Cardiac septum (tissue), 1 donor: ENCODE data around the gene CHST5. TPM values are rescaled to one million over a fixed set of nuclear protein-coding genes. Genes with fewer than 3 reads are reported as not detected.
"Not testable (repeated sequence)": the region's sequence is repeated elsewhere in the genome, so short reads cannot be mapped to it uniquely, and the experiment has no call there.

Source experiments
- DNase-seq: peaks from one replicate; pipeline ENCODE4 v3.0.0-alpha.2; 2020; ENCODE audit warnings: low spot score
- intact Hi-C: fragments of 100-400 bp; cut with DNase I; formaldehyde crosslinking; loops from one replicate; pipeline ENCODE4 v1.14.0; 2022
- total RNA-seq: library from RNA; stranded (reverse); fragmentation: NEBNext Ultra II Directional; extraction: Animal tissue kit (Norgen Biotek cat#: 25700); gene quantifications from one replicate; pipeline ENCODE4 v1.2.1, GENCODE V29; 2021
- donor health status: DM: no; HTN: no; CAD: no.

CHST5 gene
- total RNA-seq, 1 donor from 2014 or later, result 0.11 TPM

- intact Hi-C loops, result no loop called here
- DNase-seq, result no peak
These were observed 9.7 kb downstream of the CHST5 start for GRCh38 chr16:75526032-75526790.

DNA sequence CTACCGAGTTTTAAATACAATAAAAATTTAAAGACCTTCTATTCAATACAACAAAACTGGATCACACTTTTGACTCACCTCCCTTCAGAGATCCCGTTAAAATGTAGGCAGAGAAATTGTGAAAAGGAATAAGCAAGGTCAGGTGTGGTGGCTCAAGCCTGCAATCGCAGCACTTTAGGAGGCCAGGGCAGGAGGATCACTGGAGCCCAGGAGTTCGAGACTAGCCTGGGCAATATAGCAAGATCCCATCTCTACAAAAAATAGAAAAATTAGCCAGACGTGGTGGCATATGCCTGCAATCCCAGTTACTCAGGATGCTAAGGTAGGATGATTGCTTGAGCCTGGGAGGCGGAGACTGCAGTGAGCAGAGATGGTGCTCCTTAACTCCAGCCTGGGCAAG is 16.7 kb downstream of the CHST5 start:
- no peak for DNase-seq
- intact Hi-C loops, result loop anchor here (5.0 kb wide), 2 partner anchors 48 to 103 kb away; partner anchors contain the start of genes ADAT1 and GABARAPL2

DNA sequence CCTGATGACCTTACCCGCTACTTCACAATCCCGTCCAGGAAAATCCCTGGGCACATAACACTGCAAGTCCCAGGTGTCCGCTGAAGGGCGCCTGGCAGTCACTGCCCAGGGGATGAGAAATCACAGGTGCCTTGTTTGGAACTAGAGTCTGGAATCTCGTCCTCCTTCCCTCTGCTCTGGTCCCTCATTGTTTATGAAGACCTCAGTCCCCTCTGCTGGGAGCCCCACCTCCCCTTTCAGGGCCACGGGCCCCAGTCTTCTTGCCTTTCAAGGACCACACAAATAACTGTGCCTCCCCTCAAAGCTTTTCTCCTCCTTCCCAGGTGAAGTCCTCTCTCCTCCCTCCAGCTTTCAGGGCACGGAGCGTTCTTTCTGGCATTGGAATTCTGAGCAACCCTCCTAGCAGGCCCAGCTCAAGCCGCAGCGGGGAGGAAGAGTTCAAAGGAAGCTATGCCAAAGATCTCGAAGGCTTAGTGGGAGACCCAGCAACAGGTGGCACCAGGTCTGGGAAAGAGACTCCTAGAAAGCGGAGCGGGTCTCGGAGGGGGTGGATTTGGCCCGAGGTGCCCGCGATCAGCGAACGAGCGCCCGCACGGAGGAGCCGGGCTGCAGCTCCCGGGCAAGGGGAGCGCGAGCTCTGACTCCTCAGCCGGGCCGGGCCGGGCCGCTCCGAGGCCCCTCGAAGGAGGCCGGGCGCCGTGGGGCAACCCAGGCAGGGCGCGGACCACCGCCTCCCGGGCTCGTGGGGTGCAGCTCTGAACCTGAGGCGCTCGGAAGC is 19.5 kb downstream of the CHST5 start:
- intact Hi-C loops, result loop anchor here (5.0 kb wide), 2 partner anchors 51 to 106 kb away; partner anchors contain the start of genes ADAT1 and GABARAPL2
- peak; percentile 79 for DNase-seq

DNA sequence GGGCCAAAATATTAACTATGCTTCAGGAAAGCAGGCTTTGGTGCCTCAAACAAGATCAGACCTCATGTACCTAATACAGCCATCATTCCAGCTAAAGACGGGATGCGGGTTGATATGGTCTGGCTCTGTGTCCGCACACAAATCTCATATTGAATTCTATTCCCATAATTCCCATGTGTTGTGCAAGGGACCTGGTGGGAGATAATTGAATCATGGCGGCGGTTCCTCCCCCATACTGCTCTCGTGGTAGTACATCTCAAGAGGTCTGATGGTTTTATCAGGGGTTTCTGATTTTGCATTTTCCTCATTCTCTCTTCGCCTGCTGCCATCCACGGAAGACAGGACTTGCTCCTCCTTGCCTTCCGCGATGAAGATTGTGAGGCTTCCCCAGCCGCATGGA is 21.6 kb downstream of the CHST5 start:
- no peak for DNase-seq

GRCh38 chr16:75506574-75506973 is 29.3 kb downstream of the CHST5 start:
- intact Hi-C loops, result no loop called here
- DNase-seq, result no peak

More for the DNA sequence above, 21.6 kb downstream of the CHST5 start:
- intact Hi-C loops, result no loop called here

- DNase-seq, result no peak
- intact Hi-C loops, result no loop called here
These were observed 29.8 kb downstream of the CHST5 start for GRCh38 chr16:75506107-75506506.

DNA sequence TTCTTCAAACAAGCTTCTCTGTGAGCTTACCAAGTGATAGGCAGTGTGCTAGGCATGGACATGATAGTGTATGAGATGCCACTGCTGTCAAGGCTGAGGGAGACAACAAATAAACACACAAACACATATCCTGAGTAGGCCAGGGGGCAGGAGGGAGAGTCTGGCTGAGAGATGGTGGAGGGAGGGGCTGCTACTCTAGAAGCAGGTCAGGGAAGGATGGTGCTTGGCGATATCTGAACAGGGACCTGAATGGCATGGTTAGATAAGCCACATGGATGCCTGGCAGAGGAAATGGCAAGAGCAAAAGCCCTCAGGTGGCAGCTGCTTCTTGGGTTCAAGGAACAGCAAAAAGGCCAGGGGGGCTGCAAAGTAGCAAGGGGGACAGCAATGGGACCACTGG is 32.1 kb downstream of the CHST5 start:
- no peak for DNase-seq

DNA sequence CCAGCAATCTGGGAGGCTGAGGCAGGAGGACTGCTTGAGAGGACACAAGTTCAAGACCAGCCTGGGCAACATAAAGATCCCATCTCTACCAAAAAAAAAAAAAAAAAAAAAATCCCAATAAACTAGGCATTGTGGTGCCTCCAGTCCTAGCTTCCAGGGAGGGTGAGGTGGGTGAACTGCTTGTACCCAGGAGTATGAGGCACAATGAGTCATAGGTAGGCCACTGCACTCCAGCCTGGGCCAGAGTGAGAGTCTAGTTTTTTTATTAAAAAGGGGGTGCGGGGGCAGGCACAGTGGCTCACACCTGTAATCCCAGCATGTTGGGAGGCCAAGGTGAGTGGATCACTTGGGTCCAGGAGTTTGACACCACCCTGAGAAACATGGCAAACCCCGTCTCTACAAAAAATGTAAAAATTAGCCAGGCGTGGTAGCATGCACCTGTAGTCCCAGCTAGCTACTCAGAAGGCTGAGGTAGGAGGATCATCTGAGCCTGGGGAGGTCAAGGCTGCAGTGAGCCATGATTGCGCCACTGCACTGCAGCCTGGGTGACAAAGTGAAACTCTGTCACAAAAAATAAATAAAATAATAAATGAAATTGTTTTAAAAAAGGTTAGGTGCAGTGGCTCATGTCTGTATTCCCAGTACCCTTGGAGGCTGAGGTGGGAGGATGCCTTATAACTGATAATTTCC is 32.8 kb downstream of the CHST5 start:
- intact Hi-C loops, result no loop called here
- no peak for DNase-seq

More for the DNA sequence above, 32.1 kb downstream of the CHST5 start:
- intact Hi-C loops, result no loop called here

DNA sequence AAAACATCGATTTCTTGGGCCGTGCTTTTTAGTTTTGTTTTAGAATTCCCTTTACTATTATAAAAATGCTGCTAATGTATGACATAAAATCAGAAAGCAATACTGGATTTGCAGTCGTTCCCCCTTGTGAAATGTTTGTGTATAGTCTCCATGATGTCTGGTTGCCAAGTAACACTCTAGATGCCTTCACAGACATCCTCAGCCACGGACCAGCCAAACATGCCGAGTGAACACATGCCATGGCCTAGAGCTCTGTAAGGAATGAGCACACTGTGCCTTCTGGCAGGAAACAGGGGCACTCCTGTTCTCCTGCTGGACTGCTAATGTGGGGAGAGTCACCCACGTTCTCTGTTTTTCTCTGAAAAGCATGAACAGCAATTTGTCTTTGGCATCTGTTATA is 34.1 kb downstream of the CHST5 start:
- intact Hi-C loops, result not testable (repeated sequence)

DNA sequence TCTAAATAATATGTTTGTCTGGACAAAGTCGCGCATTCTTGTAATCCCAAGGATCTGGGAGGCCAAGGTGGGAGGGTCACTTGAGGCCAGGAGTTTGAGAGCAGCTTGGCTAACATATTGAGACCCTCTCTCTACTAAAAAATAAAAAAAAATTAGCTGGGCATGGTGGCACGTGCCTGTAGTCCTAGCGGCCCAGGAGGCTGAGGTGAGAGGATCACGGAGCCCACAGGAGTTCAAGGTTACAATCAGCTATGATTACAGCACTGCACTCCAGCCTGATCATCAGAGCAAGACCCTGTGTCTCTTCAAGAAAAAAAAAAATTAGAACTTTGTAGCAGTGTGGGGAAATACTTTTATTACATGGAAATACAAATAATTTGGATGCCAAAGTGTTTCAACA is 34.5 kb downstream of the CHST5 start:
- intact Hi-C loops, result no loop called here
- DNase-seq, result no peak

More for the DNA sequence above, 34.1 kb downstream of the CHST5 start:
- not testable (repeated sequence) for DNase-seq

DNA sequence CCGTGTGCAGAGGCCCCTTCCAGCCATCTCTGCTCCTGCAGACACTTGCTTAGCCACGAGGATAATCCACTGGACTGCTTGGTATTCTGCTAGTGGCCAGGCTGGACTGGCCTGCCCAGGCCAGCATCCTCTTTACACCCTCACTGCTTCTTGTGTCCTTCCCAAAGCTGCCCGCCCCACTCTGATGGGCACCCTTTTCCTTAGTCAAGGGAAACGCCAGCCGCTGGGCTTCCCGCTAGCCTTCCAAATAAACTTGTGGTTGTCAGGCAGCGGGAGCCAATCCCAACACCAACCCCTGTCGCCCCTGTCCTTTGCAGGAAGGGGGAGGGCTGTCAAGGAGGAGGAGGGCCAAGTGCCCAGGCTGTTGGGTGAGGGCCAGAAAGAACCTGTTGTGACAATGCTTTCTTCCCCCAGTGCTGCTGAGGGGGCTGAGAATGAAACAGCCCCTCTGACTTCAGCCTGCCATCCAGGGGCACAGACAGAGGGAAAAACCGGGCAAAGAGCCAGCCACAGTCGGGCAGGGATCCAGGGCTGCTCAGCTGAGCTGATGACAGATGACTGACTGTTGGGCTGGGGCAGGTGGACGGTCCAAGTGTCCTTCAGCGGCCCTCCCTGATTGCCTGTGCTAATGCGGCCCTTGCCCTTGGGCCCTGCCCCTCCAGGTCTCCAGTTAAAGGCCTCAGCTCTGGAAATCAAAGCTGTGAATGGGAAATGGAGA is 37.1 kb downstream of the CHST5 start:
- peak; percentile 83 for DNase-seq
- intact Hi-C loops, result not testable (repeated sequence)

GRCh38 chr16:75497558-75497957 is 38.4 kb downstream of the CHST5 start:
- DNase-seq, result no peak
- intact Hi-C loops, result no loop called here

GRCh38 chr16:75495076-75495674 is 40.7 kb downstream of the CHST5 start, which contains the start of gene CHST6:
TSS of gene CHST6 (minus strand) at chr16:75495441. CDS start at chr16:75479828, 15,613 bp downstream.
- intact Hi-C loops, result no loop called here
- no peak for DNase-seq

DNA sequence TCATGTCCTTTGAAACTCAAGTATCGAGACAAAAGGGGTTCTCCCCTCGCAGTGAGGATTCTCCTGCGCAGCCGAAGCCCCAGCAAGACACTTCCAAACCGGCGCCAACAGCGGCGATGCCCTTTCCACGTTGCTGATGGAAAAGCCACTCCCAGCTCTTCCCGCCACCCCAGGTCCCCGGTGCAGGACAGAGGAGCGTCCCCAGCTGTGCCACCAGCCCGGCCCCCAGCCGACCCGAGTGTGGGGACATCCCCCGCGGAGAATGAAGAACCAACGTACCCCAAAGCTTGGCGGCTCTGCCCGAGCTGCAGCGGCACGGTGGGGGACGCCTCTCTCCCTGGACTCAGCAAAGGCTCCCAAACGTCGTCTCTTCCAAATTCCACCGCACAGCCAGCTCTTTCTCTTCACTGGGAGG is 41.2 kb downstream of the CHST5 start:
- no peak for DNase-seq
- intact Hi-C loops, result no loop called here

GRCh38 chr16:75494184-75494583 is 41.7 kb downstream of the CHST5 start:
- no peak for DNase-seq
- intact Hi-C loops, result no loop called here

DNA sequence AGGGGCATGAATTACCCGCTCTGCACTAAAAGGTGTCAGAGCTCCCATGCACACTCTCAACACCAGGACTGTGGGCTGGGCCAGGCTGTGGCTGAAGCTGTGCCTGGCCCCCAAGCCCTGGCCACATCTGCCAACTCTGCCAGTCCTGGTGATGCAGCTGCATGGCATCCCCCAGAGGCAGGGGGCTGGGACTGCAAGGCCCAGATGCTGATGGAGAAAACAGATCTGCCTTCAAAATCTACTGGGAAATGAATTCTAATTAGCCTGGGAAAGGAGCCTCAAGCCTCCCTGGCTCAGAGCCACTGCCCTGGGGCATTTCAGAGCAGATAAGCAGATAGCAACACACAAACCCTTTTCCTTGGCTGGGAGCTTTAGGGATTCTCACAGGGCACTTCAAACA is 44.0 kb downstream of the CHST5 start:
- DNase-seq, result no peak
- intact Hi-C loops, result no loop called here

GRCh38 chr16:75488322-75488721 is 47.6 kb downstream of the CHST5 start:
- DNase-seq, result no peak
- intact Hi-C loops, result no loop called here

DNA sequence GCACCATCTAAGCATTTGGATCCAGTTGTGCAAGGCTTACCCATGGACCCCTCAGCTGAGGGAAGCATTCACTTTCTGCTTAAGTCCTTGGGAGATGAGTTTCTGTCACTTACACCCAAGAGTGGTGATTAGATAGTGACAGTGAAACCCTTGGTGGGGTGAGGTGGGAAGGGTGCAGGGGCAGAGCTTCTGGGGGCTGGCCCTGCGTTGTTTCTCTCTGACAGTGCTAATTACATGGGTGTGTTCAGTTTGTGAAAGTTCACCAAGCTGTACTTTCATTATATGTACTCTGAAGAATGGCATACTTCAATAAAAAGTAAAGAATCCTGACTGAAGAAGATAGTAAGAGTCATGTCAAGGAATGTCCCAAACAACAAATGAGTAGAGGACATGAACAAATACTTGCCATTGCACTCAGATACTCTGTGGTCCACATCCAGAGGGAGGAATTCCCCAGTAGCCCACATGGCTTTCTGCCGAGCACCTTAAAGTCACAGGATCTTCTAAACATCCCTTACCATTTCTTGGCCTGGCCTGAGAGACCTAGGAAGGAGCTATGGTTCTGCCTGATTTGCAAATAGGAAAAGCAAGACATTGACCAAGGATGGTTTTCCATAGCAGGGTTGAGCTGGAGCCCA is 49.1 kb downstream of the CHST5 start:
- DNase-seq, result no peak
- intact Hi-C loops, result no loop called here
